ENCODE measurements around the gene DSC2. TPM values are rescaled to one million over a fixed set of nuclear protein-coding genes. Genes with fewer than 3 reads are reported as not detected.

Gene DSC2
- polyA plus RNA-seq (2012; ENCODE audit: insufficient read depth, insufficient read length, low read depth): not detected

GRCh38 chr18:31102025-31102684 is at the start of gene DSC2:
Gene DSC2, minus strand, starts transcription at chr18:31102421. Its CDS starts 450 bp downstream, at chr18:31101971.
- H3K4me3 ChIP-seq (ENCODE audit: low read depth, low read length): no peak within 1 kb of the TSS
- H3K4me1 ChIP-seq: no peaks in the 10 kb centered on the region
- peaks cover 14% of the 10 kb centered on the region for H3K27me3 ChIP-seq
- no peak for DNase-seq
- no peaks in the 10 kb centered on the region for H3K36me3 ChIP-seq
- no peak for TF ChIP-seq CTCF (IDR thresholded peaks at IDR 0.05; ENCODE audit: low read depth, low read length)
- H3K9me3 ChIP-seq: no peaks in the 10 kb centered on the region

GRCh38 chr18:31149351-31149750 is 47.1 kb upstream of the DSC2 start:
- no peak for DNase-seq
- Histone ChIP-seq H3K36me3 (no peaks in the 10 kb centered on the region), H3K9me3 (no peaks in the 10 kb centered on the region), H3K27me3 (no peaks in the 10 kb centered on the region), H3K4me1 (no peaks in the 10 kb centered on the region), H3K4me3 (ENCODE audit: low read depth, low read length) (no peak overlapping the region)
- TF ChIP-seq CTCF (IDR thresholded peaks at IDR 0.05; ENCODE audit: low read depth, low read length): no peak

- no peak overlapping the region for H3K4me3 ChIP-seq (ENCODE audit: low read depth, low read length)
- H3K9me3 ChIP-seq: no peaks in the 10 kb centered on the region
- TF ChIP-seq CTCF (IDR thresholded peaks at IDR 0.05; ENCODE audit: low read depth, low read length): no peak
- H3K36me3 ChIP-seq: no peaks in the 10 kb centered on the region
- no peaks in the 10 kb centered on the region for H3K27me3 ChIP-seq
- no peak for DNase-seq
- H3K4me1 ChIP-seq: no peaks in the 10 kb centered on the region
These were observed 46.4 kb upstream of the DSC2 start for GRCh38 chr18:31148600-31148999.

- Histone ChIP-seq H3K4me1 (no peaks in the 10 kb centered on the region), H3K36me3 (no peaks in the 10 kb centered on the region), H3K4me3 (ENCODE audit: low read depth, low read length) (no peak overlapping the region), H3K9me3 (no peaks in the 10 kb centered on the region), H3K27me3 (no peaks in the 10 kb centered on the region)
- TF ChIP-seq CTCF (IDR thresholded peaks at IDR 0.05; ENCODE audit: low read depth, low read length): no peak
- DNase-seq: no peak
These were observed 44.6 kb upstream of the DSC2 start for GRCh38 chr18:31146809-31147208.

GRCh38 chr18:31143025-31143424 is 40.8 kb upstream of the DSC2 start:
- no peaks in the 10 kb centered on the region for H3K27me3 ChIP-seq
- no peak for DNase-seq
- no peaks in the 10 kb centered on the region for H3K4me1 ChIP-seq
- H3K9me3 ChIP-seq: no peaks in the 10 kb centered on the region
- TF ChIP-seq CTCF (IDR thresholded peaks at IDR 0.05; ENCODE audit: low read depth, low read length): no peak
- H3K4me3 ChIP-seq (ENCODE audit: low read depth, low read length): no peak overlapping the region
- H3K36me3 ChIP-seq: no peaks in the 10 kb centered on the region

- no peak for TF ChIP-seq CTCF (IDR thresholded peaks at IDR 0.05; ENCODE audit: low read depth, low read length)
- no peak for DNase-seq
These were observed 36.5 kb upstream of the DSC2 start for GRCh38 chr18:31138709-31139108.

More at GRCh38 chr18:31138709-31139108, 36.5 kb upstream of the DSC2 start:
- no peak overlapping the region for H3K4me3 ChIP-seq (ENCODE audit: low read depth, low read length)
- no peaks in the 10 kb centered on the region for H3K36me3 ChIP-seq
- H3K27me3 ChIP-seq: no peaks in the 10 kb centered on the region
- no peaks in the 10 kb centered on the region for H3K4me1 ChIP-seq
- no peaks in the 10 kb centered on the region for H3K9me3 ChIP-seq

All from BE2C (cell line).